H1 (cell line): ENCODE measurements around the gene ASTN1. TPM values are rescaled to one million over a fixed set of nuclear protein-coding genes. Genes with fewer than 3 reads are reported as not detected.

Experiments
- CTCF ChIA-PET: fragments of 300-600 bp; sonication (Branson Sonifier 250); formaldehyde crosslinking; loops from one replicate; lab custom pipeline; 2021; ENCODE audit not compliant: partially characterized antibody; lab: Charles Lee
- POLR2A ChIA-PET: fragments of 300-600 bp; sonication (Branson Sonifier 250); formaldehyde crosslinking; loops from one replicate; lab custom pipeline; 2021; ENCODE audit warnings: inconsistent platforms; ENCODE audit not compliant: partially characterized antibody; lab: Charles Lee
- DNase-seq, 2 experiments: peaks; one replicate each; pipeline versions ENCODE4 v3.0.0 to v3.0.0-alpha.2; 2010 to 2022; ENCODE audit warnings: low spot score in 2 of 2, low read depth in 1 of 2, mixed read lengths in 1 of 2
- FAIRE-seq: peaks from 2 replicates; lab custom pipeline; 2011; peaks lifted over from hg19 to GRCh38; lab: Jason Lieb, UNC
- H2AFZ ChIP-seq: 2 replicates; pipeline ENCODE4 v1.8.1; 2012; ENCODE audit warnings: low read length, inconsistent platforms
- H2AK5ac ChIP-seq: 2 replicates; pipeline ENCODE4 v1.6.1; 2013; ENCODE audit warnings: low read depth, low read length
- H2BK120ac ChIP-seq: replicated peaks from 2 replicates; pipeline ENCODE3; 2013; ENCODE audit warnings: low read depth, low read length, inconsistent platforms
- H2BK12ac ChIP-seq: 2 replicates; pipeline ENCODE4 v1.6.1; 2013; ENCODE audit warnings: low read depth, low read length
- H2BK15ac ChIP-seq: 2 replicates; pipeline ENCODE4 v1.6.1; 2013; ENCODE audit warnings: low read length
- H2BK20ac ChIP-seq: 2 replicates; pipeline ENCODE4 v1.6.1; 2013; ENCODE audit warnings: low read length
- H2BK5ac ChIP-seq: 2 replicates; pipeline ENCODE4 v1.6.1; 2013; ENCODE audit warnings: low read depth, low read length
- H3K14ac ChIP-seq: 2 replicates; pipeline ENCODE4 v1.6.1; 2013; ENCODE audit warnings: inconsistent platforms; ENCODE audit not compliant: insufficient read length
- H3K18ac ChIP-seq: 2 replicates; pipeline ENCODE4 v1.6.1; 2013; ENCODE audit warnings: low read length; ENCODE audit errors: extremely low read depth
- H3K23ac ChIP-seq: 2 replicates; pipeline ENCODE4 v1.6.1; 2013; ENCODE audit warnings: inconsistent platforms; ENCODE audit not compliant: insufficient read length
- H3K23me2 ChIP-seq: 2 replicates; pipeline ENCODE4 v1.6.1; 2013; ENCODE audit warnings: low read depth, low read length
- H3K27ac ChIP-seq: 2 replicates; pipeline ENCODE4 v1.6.1; 2011; ENCODE audit warnings: low read depth, low read length, inconsistent platforms
- H3K27me3 ChIP-seq, 4 experiments: replicated peaks in 1 of 4; 1 replicate in 1 of 4; 2 replicates in 3 of 4; pipeline versions ENCODE4 v1.6.1 to v1.8.1; 2011 to 2013; ENCODE audit warnings: low read length in 3 of 4, mild to moderate bottlenecking in 3 of 4, inconsistent platforms in 2 of 4, mixed read lengths in 2 of 4, moderate library complexity in 1 of 4; ENCODE audit not compliant: control insufficient read depth in 3 of 4, insufficient read depth in 3 of 4; ENCODE audit errors: extremely low read depth in 1 of 4
- H3K36me3 ChIP-seq, 4 experiments: 2 replicates each; pipeline versions ENCODE4 v1.6.1 to v1.8.1; 2011 to 2013; ENCODE audit warnings: mild to moderate bottlenecking in 4 of 4, low read length in 3 of 4, moderate library complexity in 2 of 4, control low read depth in 1 of 4, inconsistent platforms in 1 of 4; ENCODE audit not compliant: insufficient read depth in 4 of 4, control insufficient read depth in 2 of 4
- H3K4ac ChIP-seq: replicated peaks from 2 replicates; pipeline ENCODE3; 2013; ENCODE audit warnings: low read length, low read depth, mixed read lengths, inconsistent platforms; ENCODE audit not compliant: insufficient read length
- H3K4me1 ChIP-seq, 4 experiments: replicated peaks in 1 of 4; 1 replicate in 1 of 4; 2 replicates in 3 of 4; pipeline versions ENCODE4 v1.6.1 to v1.8.1; 2011 to 2013; ENCODE audit warnings: low read length in 3 of 4, inconsistent platforms in 2 of 4, mixed read lengths in 1 of 4; ENCODE audit not compliant: insufficient read depth in 4 of 4, control insufficient read depth in 3 of 4
- H3K4me2 ChIP-seq, 2 experiments: 2 replicates each; pipeline versions ENCODE4 v1.6.1 to v1.8.1; 2011 to 2013; ENCODE audit warnings: low read depth in 2 of 2, low read length in 2 of 2, control low read depth in 1 of 2, inconsistent platforms in 1 of 2, mild to moderate bottlenecking in 1 of 2; ENCODE audit not compliant: insufficient read depth in 1 of 2
- H3K4me3 ChIP-seq, 4 experiments: fragments of 200-600, 300-600 bp in 1 of 4; sonication (generic), shearing (Covaris generic), sonication (Bioruptor Twin) in 1 of 4; 2 replicates each; pipeline versions ENCODE4 v1.5.1 to v1.8.1; 2011 to 2016; ENCODE audit warnings: low read length in 4 of 4, low read depth in 3 of 4, control low read depth in 2 of 4, inconsistent platforms in 2 of 4, mild to moderate bottlenecking in 2 of 4, mixed read lengths in 1 of 4, moderate library complexity in 1 of 4; ENCODE audit not compliant: insufficient read depth in 2 of 4; ENCODE audit errors: extremely low read depth in 1 of 4
- H3K56ac ChIP-seq: replicated peaks from 2 replicates; pipeline ENCODE3; 2013; ENCODE audit warnings: low read depth, mild to moderate bottlenecking, mixed read lengths, low read length, inconsistent platforms; ENCODE audit not compliant: insufficient read length
- H3K79me1 ChIP-seq: 2 replicates; pipeline ENCODE4 v1.6.1; 2013; ENCODE audit warnings: low read depth, low read length, control low read depth
- H3K79me2 ChIP-seq, 2 experiments: 2 replicates each; pipeline versions ENCODE4 v1.6.1 to v1.8.1; 2012 to 2013; ENCODE audit warnings: low read length in 2 of 2, mild to moderate bottlenecking in 2 of 2, inconsistent platforms in 1 of 2; ENCODE audit not compliant: insufficient read depth in 2 of 2, control insufficient read depth in 1 of 2
- H3K9ac ChIP-seq, 4 experiments: replicated peaks in 1 of 4; 1 replicate in 1 of 4; 2 replicates in 3 of 4; pipeline versions ENCODE4 v1.6.1 to v1.8.1; 2011 to 2013; ENCODE audit warnings: low read depth in 3 of 4, low read length in 3 of 4, control low read depth in 2 of 4, mild to moderate bottlenecking in 2 of 4, moderate library complexity in 2 of 4, inconsistent platforms in 1 of 4; ENCODE audit errors: extremely low read depth in 1 of 4
- H3K9me3 ChIP-seq, 2 experiments: 2 replicates each; pipeline versions ENCODE4 v1.6.1 to v1.8.1; 2012 to 2013; ENCODE audit warnings: mild to moderate bottlenecking in 2 of 2, moderate library complexity in 2 of 2, control low read depth in 1 of 2, inconsistent platforms in 1 of 2, low read depth in 1 of 2, low read length in 1 of 2, mixed read lengths in 1 of 2; ENCODE audit not compliant: insufficient read depth in 2 of 2
- H4K20me1 ChIP-seq, 2 experiments: replicated peaks in 1 of 2; 2 replicates each; pipeline versions ENCODE3 to v1.8.1; 2011 to 2013; ENCODE audit warnings: inconsistent platforms in 2 of 2, low read length in 2 of 2, mild to moderate bottlenecking in 1 of 2; ENCODE audit not compliant: insufficient read depth in 2 of 2, control insufficient read depth in 1 of 2
- H4K5ac ChIP-seq: 2 replicates; pipeline ENCODE4 v1.6.1; 2013; ENCODE audit warnings: low read length, low read depth, mixed read lengths, inconsistent platforms; ENCODE audit not compliant: insufficient read length
- H4K8ac ChIP-seq: 2 replicates; pipeline ENCODE4 v1.8.0; 2013; ENCODE audit warnings: mild to moderate bottlenecking, moderate library complexity, low read length, inconsistent platforms; ENCODE audit not compliant: insufficient read depth; ENCODE audit errors: extremely low read depth
- H4K91ac ChIP-seq: replicated peaks from 2 replicates; pipeline ENCODE3; 2013; ENCODE audit warnings: low read length, mixed read lengths, inconsistent platforms; ENCODE audit not compliant: insufficient read length
- CBX8 ChIP-seq: fragments of 300-800, 300-1000 bp; sonication (generic); IDR thresholded peaks from 2 replicates; pipeline ENCODE4 v1.7.1; 2016; ENCODE audit warnings: low read depth, low read length, borderline replicate concordance
- EZH2 ChIP-seq: fragments of 200-600 bp; sonication (generic); IDR thresholded peaks from 2 replicates; pipeline ENCODE4 v1.7.1; 2012; ENCODE audit warnings: low read depth, mild to moderate bottlenecking, moderate library complexity, low read length, inconsistent platforms; ENCODE audit not compliant: severe bottlenecking
- FOSL1 ChIP-seq: IDR thresholded peaks from 2 replicates; pipeline ENCODE4 v1.6.1; 2011; ENCODE audit warnings: mild to moderate bottlenecking, low read depth, low read length, moderate library complexity; ENCODE audit not compliant: insufficient read depth
- KDM1A ChIP-seq: fragments of 200-600, 300-600 bp; sonication (generic); IDR thresholded peaks from 2 replicates; pipeline ENCODE4 v1.7.1; 2016; ENCODE audit warnings: mild to moderate bottlenecking, low read length, borderline replicate concordance
- KDM5A ChIP-seq: fragments of 200-600 bp; IDR thresholded peaks from 2 replicates; pipeline ENCODE4 v1.7.1; 2012; ENCODE audit warnings: mild to moderate bottlenecking, low read length, inconsistent platforms, mixed read lengths
- RXRA ChIP-seq: IDR thresholded peaks from 2 replicates; pipeline ENCODE4 v1.6.1; 2011; ENCODE audit warnings: low read depth, mild to moderate bottlenecking, low read length, moderate library complexity; ENCODE audit not compliant: insufficient read depth
- SIN3A ChIP-seq, 2 experiments: IDR thresholded peaks in 1 of 2; conservative IDR thresholded peaks in 1 of 2; 2 replicates each; pipeline ENCODE4 v1.6.1; 2011 to 2012; ENCODE audit warnings: low read length in 2 of 2, improper control_type of control experiment in 1 of 2, low read depth in 1 of 2, mild to moderate bottlenecking in 1 of 2
- SUZ12 ChIP-seq: fragments of 200-600 bp; sonication (generic); IDR thresholded peaks from 2 replicates; pipeline ENCODE4 v1.6.1; 2012; ENCODE audit warnings: mild to moderate bottlenecking, inconsistent platforms, low read length, moderate library complexity, mixed read lengths
- TAF1 ChIP-seq: IDR thresholded peaks from 2 replicates; pipeline ENCODE4 v1.6.1; 2011; ENCODE audit warnings: mild to moderate bottlenecking, low read depth, low read length
- TAF7 ChIP-seq: optimal IDR thresholded peaks from 2 replicates; pipeline ENCODE3; 2011; ENCODE audit warnings: low read depth, mild to moderate bottlenecking, inconsistent platforms, low read length, moderate library complexity, borderline replicate concordance
- YY1 ChIP-seq: IDR thresholded peaks from 2 replicates; pipeline ENCODE4 v1.6.1; 2011; ENCODE audit warnings: low read depth, mild to moderate bottlenecking, low read length
- WGBS, 2 experiments: shearing (Covaris generic) in 1 of 2; methylation state at CpG; one replicate each; pipeline versions ENCODE4 v1.1.6 to v1.1.7; 2013 to 2015; ENCODE audit warnings: low lambda C conversion rate in 2 of 2, mixed read lengths in 2 of 2, inconsistent platforms in 1 of 2, low coverage in 1 of 2, missing lambda C conversion rate in 1 of 2; ENCODE audit not compliant: insufficient replicate concordance in 2 of 2, insufficient coverage in 1 of 2, insufficient read length in 1 of 2; ENCODE audit errors: extremely low coverage in 1 of 2, missing lambda C conversion rate in 1 of 2; 5-methylcytosine and 5-hydroxymethylcytosine counted together
- polyA plus RNA-seq, 7 experiments: library from polyadenylated mRNA; depleted of rRNA in 3 of 7; stranded (reverse) in 5 of 7; unstranded in 2 of 7; fragments of >200 nt in 5 of 7; fragments of 200-250 nt in 2 of 7; gene quantifications; 1 replicate in 5 of 7; 2 replicates in 1 of 7; 4 replicates in 1 of 7; pipeline versions ENCODE4 v1.2.1 to v1.2.3, GENCODE V29; 2011 to 2013; ENCODE audit warnings: missing spikeins in 2 of 7, mixed read lengths in 2 of 7
- total RNA-seq: library from RNA; stranded (reverse); fragmentation: NEBNext Ultra II Directional; extraction: Animal tissue kit (Norgen Biotek cat#: 25700); gene quantifications from 2 replicates; pipeline ENCODE4 v1.2.1, GENCODE V29; 2021
- TF ChIP-seq, protein P1 (sequence below): IDR thresholded peaks from 2 replicates; pipeline ENCODE4 v1.6.1; 2011; ENCODE audit warnings: low read depth, mild to moderate bottlenecking, low read length; ENCODE audit not compliant: insufficient read depth
- TF ChIP-seq, protein P2 (sequence below): IDR thresholded peaks from 2 replicates; pipeline ENCODE4 v1.6.1; 2012; ENCODE audit warnings: inconsistent platforms

ASTN1 gene
- total and polyA plus RNA-seq, 2 of the 8 experiments (the other 6 are each of a cell fraction or from before 2014, with no cell fraction given) = 2.9 to 4.1 TPM

DNA sequence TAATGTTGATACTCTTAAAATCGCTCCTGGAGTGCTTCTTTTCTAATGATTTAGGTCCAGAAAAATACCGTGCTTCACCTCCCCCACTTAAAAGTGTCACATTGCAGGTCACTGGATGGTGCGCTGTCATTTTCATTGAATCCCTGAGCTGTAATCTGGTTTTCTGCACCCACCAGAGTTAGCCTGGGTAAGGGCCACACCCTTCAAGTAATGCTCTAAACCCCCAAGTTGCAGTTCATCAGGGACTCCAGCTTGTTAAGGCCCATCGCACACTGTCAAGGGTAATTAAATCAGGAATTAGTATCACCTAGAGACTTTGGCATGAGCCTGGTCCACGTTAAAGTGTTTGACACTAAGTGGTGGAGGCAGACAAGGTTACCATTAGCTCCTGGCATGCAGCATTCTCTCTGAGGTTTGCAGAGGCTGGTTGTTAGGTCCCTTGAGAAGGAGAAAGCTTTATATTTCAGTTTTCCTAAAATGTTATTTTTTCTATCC lies 34.0 kb downstream of the ASTN1 start:
- Histone ChIP-seq H4K8ac (no peak overlapping the region), H2BK20ac (no peak overlapping the region), H4K20me1 (no peaks in the 10 kb centered on the region), H3K56ac (no peak overlapping the region), H3K23me2 (no peaks in the 10 kb centered on the region), H4K91ac (no peak overlapping the region), H2AK5ac (no peak overlapping the region), H4K5ac (no peak overlapping the region), H2BK5ac (no peak overlapping the region), H3K36me3 (no peaks in the 10 kb centered on the region), H3K9me3 (no peaks in the 10 kb centered on the region), H3K27me3 (no peaks in the 10 kb centered on the region), H2BK12ac (no peak overlapping the region), H3K79me2 (no peaks in the 10 kb centered on the region), H3K18ac (no peak overlapping the region), H3K79me1 (no peaks in the 10 kb centered on the region), H3K27ac (no peak overlapping the region), H3K14ac (no peak overlapping the region), H3K23ac (no peak overlapping the region), H3K4me2 (no peak overlapping the region), H3K4ac (no peak overlapping the region), H2BK15ac (0 out of 2 replicates have a peak overlapping the region, but pooled peaks have one; percentile 62), H2AFZ (no peak overlapping the region), H3K4me3 (no peak overlapping the region), H2BK120ac (no peak overlapping the region), H3K4me1 (no peaks in the 10 kb centered on the region), H3K9ac (no peak overlapping the region)
- ChIA-PET POLR2A (no interaction called here), CTCF (interaction anchor here (0.8 to 1.6 kb wide), 3 partner anchors 8 to 51 kb away, joined by 3 to 5 read pairs (median 5); no protein-coding TSS in a partner anchor)
- no peak for DNase-seq
- 92% methylated on average over 5 of the region's 5 CpGs; no CpG with 5 or more reads in 1 of the 2 experiments for WGBS, 2 experiments
- FAIRE-seq = no peak
- TF ChIP-seq TAF7 (no peak), KDM5A (no peak), CBX8 (no peak), EZH2 (no peak), SIN3A (conservative IDR thresholded peaks at IDR 0.05 in 1 of 2, IDR thresholded peaks at IDR 0.05 in 1 of 2; ENCODE audit: low read depth in 1 of 2, low read length in 2 of 2) (no peak), KDM1A (no peak), RXRA (no peak), FOSL1 (no peak), SUZ12 (no peak), TAF1 (no peak), YY1 (no peak)
- TF ChIP-seq, protein P1, sequence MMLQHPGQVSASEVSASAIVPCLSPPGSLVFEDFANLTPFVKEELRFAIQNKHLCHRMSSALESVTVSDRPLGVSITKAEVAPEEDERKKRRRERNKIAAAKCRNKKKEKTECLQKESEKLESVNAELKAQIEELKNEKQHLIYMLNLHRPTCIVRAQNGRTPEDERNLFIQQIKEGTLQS = no peak
- TF ChIP-seq, protein P2, sequence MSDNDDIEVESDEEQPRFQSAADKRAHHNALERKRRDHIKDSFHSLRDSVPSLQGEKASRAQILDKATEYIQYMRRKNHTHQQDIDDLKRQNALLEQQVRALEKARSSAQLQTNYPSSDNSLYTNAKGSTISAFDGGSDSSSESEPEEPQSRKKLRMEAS = no peak
